Pulmonary artery endothelial cell (primary cell): Measurements from ENCODE around the gene IER5. TPM values are rescaled to one million over a fixed set of nuclear protein-coding genes. Genes with fewer than 3 reads are reported as not detected.

Experiments
- DNase-seq: peaks from one replicate; pipeline ENCODE4 v3.0.0-alpha.2; 2011; ENCODE audit warnings: low read depth, low spot score
- total RNA-seq: library from RNA; depleted of rRNA; stranded (reverse); fragments of >200 nt; gene quantifications from 2 replicates; pipeline ENCODE4 v1.2.3, GENCODE V29; 2014

IER5 gene
- total RNA-seq, 1 donor from 2014 or later = 21.1 TPM

- DNase-seq = no peak
Measured at GRCh38 chr1:181133969-181134418, 45.5 kb downstream of the IER5 start.

DNA sequence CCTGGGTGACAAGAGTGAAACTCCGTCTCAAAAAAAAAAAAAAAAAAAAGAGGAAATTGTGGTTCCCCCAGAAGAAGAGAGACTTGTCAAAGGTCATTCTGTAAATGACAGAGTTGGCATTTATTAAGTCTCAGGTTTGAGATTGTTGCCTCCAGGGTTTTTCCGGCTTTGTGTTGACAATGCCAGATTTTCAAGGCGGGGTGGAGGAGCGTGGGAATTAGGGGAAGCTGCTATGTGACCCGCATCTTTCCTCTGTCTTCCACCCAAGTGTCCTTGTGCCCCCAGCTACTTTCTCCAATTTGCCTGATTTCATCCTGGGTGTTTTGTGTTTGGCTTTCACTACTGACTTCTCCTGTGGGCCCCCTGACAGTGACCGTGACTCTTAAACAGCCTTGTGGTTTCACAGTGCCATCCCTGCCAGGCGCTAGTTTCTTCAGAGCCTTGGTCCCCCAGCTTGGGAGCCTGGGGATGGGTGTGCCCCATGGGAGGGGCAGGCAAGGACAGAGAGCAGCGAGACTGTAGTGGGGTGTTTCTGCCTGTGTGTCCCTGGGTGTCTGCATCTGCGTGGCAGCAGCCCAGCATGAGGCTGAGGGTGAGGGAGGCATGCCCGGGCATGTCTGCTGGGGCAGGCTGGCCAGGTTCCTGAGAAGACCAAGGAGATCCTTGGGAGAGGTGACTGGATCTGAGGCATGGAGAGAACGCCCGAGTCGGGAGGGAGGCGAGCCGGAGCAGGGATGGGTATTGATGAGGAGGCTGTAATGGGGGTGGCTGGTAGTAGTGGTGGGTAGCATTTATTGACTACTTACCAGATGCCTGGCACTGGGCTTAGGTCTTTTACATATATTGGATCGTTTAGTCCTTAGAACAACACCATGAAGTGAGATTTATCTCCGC is 46.3 kb downstream of the IER5 start:
- peak; percentile 27 for DNase-seq

DNA sequence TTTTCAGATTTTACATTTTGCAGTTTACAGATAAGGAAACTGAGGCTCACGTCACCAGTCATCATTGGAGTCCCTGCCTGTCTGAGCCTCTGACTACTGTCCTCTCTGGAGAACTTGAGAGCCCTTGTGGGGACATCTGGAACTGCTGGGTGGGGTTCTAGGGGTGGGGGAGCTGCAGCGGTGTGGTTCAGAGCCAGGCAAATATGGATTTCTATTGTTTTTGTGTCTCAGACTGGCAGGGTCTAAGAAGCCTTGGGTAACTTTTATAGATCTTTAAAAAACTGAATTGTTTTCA is 46.9 kb downstream of the IER5 start:
- no peak for DNase-seq

DNA sequence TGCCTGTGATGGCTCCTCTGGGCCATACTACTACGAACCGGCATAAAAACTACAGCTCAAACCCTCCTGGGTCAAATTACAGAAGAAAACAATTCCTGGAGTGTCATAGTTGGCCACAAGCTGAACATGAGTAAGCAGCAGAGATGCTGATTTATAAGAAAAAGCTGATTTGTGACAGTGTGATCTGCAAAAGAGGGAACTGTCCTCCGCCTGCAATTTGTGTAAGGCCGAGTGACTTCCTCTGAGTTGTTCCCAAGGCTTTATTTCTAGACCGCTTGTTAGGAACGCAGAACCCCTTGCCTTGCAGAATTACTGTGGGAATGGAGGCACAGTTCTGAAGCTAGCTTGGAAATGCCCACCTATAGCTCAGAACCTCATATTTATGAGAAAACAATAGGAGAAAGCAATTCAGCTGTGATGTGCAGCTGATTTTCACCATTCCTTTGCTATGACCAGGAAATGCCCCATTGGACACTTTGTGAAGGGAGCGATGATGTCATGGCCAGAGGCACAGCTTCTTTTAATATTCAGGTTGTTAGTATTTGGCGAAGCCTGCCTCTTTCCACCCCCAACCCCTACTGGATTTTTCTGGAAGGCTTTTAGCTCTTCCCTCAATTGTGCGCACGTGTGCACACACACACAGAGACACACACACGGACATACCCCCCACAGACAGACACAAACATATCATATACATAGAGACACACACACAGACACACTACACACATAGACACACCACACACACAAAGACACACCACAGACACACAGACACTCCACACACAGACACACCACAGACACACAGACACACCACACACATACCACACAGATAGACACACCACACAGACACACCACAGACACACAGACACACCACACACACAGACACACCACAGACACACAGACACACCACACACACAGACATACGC is 47.6 kb downstream of the IER5 start:
- DNase-seq = peak; percentile 32

DNA sequence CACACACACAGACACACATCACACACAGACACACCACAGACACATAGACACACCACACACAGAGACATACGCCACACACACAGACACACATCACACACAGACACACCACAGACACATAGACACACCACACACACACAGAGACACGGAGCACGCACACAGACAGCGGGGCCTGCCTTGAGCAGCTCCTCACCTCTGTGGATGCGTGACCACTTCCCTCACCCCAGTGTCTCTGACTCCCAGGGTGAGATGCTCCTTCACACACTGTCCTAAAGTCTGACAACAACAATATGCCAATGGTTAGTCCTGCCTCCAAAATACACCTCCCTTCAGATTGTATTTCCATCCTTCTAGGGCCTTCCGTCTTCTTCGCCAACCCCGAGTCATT is 48.2 kb downstream of the IER5 start:
- no peak for DNase-seq

DNA sequence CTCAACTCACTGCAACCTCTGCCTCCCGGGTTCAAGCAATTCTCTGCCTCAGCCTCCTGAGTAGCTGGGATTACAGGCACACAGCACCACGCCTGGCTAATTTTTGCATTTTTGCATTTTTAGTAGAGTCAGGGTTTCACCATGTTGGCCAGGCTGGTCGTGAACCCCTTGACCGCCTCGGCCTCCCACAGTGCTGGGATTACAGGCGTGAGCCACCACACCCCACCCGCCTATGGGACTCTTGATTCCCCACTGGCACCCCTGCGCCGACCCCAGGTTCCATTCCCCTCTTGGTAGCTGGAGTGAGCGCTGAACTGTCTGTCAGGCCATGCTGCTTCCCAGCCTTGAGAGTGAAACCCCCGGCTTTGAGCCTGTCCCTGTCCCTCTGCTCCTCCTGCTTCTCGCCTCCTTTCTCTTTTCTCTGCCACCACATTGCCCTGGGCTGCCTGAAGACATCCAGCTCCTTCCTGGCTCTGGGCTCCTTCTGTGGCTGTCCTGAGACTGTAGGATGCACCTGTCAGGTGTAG is 48.8 kb downstream of the IER5 start:
- no peak for DNase-seq

DNA sequence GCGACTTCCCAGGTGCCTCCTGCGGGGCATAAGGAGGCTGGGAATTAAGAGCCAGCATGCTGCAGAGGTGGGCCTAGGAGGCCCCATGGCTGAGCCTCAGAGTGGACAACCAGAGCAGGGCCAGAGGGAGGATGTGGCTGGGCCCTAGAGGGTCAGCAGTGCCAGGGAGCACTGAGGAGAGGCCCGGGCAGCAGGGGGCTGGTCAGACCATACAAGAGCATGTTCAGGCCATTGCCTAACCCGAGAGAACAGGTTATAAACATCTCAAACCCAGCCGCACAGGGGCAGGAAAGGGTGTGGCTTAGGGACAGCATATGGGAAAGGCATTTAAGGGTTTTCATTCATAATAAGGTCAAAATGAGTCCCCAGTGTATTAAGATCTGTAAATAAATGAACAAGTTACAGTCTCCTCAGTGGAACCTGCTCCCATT is 51.1 kb downstream of the IER5 start:
- no peak for DNase-seq

- no peak for DNase-seq
Measured at GRCh38 chr1:181140398-181140797, 51.9 kb downstream of the IER5 start.

GRCh38 chr1:181140891-181141290 is 52.4 kb downstream of the IER5 start:
- DNase-seq = no peak

- no peak for DNase-seq
Measured at GRCh38 chr1:181141431-181141910, 53.0 kb downstream of the IER5 start.

Other genes starting within 250 kb of the IER5 start
- gene KIAA1614, start 175.8 kb upstream of the IER5 start, total RNA-seq = 1.8 and 2.6 TPM in 2 replicates
- 60.3 and 75.0 TPM in 2 replicates for gene STX6, start 65.8 kb upstream of the IER5 start, total RNA-seq
- 3.7 and 5.5 TPM in 2 replicates for gene MR1, start 54.7 kb upstream of the IER5 start, total RNA-seq